ENCODE measurements around the gene MTURN. TPM values are rescaled to one million over a fixed set of nuclear protein-coding genes. Genes with fewer than 3 reads are reported as not detected.

The MTURN gene
- total RNA-seq, 6 experiments from 2014 or later, result 2.2 to 5.2 (median 2.9) TPM

GRCh38 chr7:30197438-30197837 is 62.7 kb downstream of the MTURN start:
- intact Hi-C loops (cut with DNase I), result no loop called here
- H3K9me3 ChIP-seq, result no peaks in the 10 kb centered on the region
- H3K36me3 ChIP-seq, result no peaks in the 10 kb centered on the region
- H3K27ac ChIP-seq, result no peak overlapping the region
- H3K27me3 ChIP-seq, result no peaks in the 10 kb centered on the region
- 100% methylated on average over 1 of the region's 1 CpG for WGBS (ENCODE audit: insufficient coverage, low coverage, low lambda C conversion rate, missing lambda C conversion rate)
- DNase-seq (no peak), ATAC-seq (no peak)
- H3K4me3 ChIP-seq, result no peak overlapping the region
- no peak for TF ChIP-seq CTCF (IDR thresholded peaks at IDR 0.05)
- no peak for TF ChIP-seq POLR2A (IDR thresholded peaks at IDR 0.05)
- H3K4me1 ChIP-seq, result no peaks in the 10 kb centered on the region

GRCh38 chr7:30199271-30199670 is 64.5 kb downstream of the MTURN start:
- Histone ChIP-seq H3K27ac (no peak overlapping the region), H3K9me3 (no peaks in the 10 kb centered on the region), H3K4me3 (no peak overlapping the region), H3K36me3 (no peaks in the 10 kb centered on the region), H3K4me1 (no peaks in the 10 kb centered on the region), H3K27me3 (no peaks in the 10 kb centered on the region)
- 60% methylated on average over 1 of the region's 3 CpGs for WGBS (ENCODE audit: insufficient coverage, low coverage, low lambda C conversion rate, missing lambda C conversion rate)
- no peak for ATAC-seq
- no peak for TF ChIP-seq POLR2A (IDR thresholded peaks at IDR 0.05)
- TF ChIP-seq CTCF (IDR thresholded peaks at IDR 0.05), result no peak
- intact Hi-C loops (cut with DNase I), result no loop called here
- no peak for DNase-seq

- DNase-seq (no peak), ATAC-seq (no peak)
- no peak overlapping the region for H3K27ac ChIP-seq
- H3K9me3 ChIP-seq, result no peaks in the 10 kb centered on the region
- H3K4me3 ChIP-seq, result no peak overlapping the region
- intact Hi-C loops (cut with DNase I), result no loop called here
- TF ChIP-seq POLR2A (IDR thresholded peaks at IDR 0.05) (no peak), CTCF (IDR thresholded peaks at IDR 0.05) (no peak)
- H3K27me3 ChIP-seq, result no peaks in the 10 kb centered on the region
- no peaks in the 10 kb centered on the region for H3K4me1 ChIP-seq
- WGBS (ENCODE audit: insufficient coverage, low coverage, low lambda C conversion rate, missing lambda C conversion rate), result 56% methylated on average over 2 of the region's 2 CpGs
- H3K36me3 ChIP-seq, result no peaks in the 10 kb centered on the region
Observed at GRCh38 chr7:30200591-30200990, 65.8 kb downstream of the MTURN start.

- Histone ChIP-seq H3K36me3 (no peaks in the 10 kb centered on the region), H3K27me3 (no peaks in the 10 kb centered on the region), H3K27ac (no peak overlapping the region), H3K9me3 (no peaks in the 10 kb centered on the region), H3K4me3 (no peak overlapping the region), H3K4me1 (no peaks in the 10 kb centered on the region)
- intact Hi-C loops (cut with DNase I), result no loop called here
- 58% methylated on average over 3 of the region's 5 CpGs for WGBS (ENCODE audit: insufficient coverage, low coverage, low lambda C conversion rate, missing lambda C conversion rate)
- ATAC-seq (no peak), DNase-seq (no peak)
- no peak for TF ChIP-seq POLR2A (IDR thresholded peaks at IDR 0.05)
- TF ChIP-seq CTCF (IDR thresholded peaks at IDR 0.05), result no peak
Observed at GRCh38 chr7:30201161-30201666, 66.4 kb downstream of the MTURN start.

GRCh38 chr7:30201921-30202320 is 67.1 kb downstream of the MTURN start:
- intact Hi-C loops (cut with DNase I), result no loop called here
- H3K27ac ChIP-seq, result no peak overlapping the region
- no peaks in the 10 kb centered on the region for H3K4me1 ChIP-seq
- no peak for ATAC-seq
- H3K27me3 ChIP-seq, result no peaks in the 10 kb centered on the region
- no peak overlapping the region for H3K4me3 ChIP-seq
- TF ChIP-seq CTCF (IDR thresholded peaks at IDR 0.05), result no peak
- TF ChIP-seq POLR2A (IDR thresholded peaks at IDR 0.05), result no peak
- no peaks in the 10 kb centered on the region for H3K36me3 ChIP-seq
- no peaks in the 10 kb centered on the region for H3K9me3 ChIP-seq
- WGBS (ENCODE audit: insufficient coverage, low coverage, low lambda C conversion rate, missing lambda C conversion rate), result 86% methylated on average over 2 of the region's 2 CpGs
- no peak for DNase-seq

All from right lobe of liver (tissue), 6 donors.